ENCODE measurements around the gene FBLN2. TPM values are rescaled to one million over a fixed set of nuclear protein-coding genes. Genes with fewer than 3 reads are reported as not detected.

FBLN2 gene
- total and polyA plus RNA-seq, 10 of the 15 experiments (the other 5 are each of a cell fraction or from before 2014, with no cell fraction given) = 0.03 to 0.41 (median 0.12) TPM; not detected in 2

DNA sequence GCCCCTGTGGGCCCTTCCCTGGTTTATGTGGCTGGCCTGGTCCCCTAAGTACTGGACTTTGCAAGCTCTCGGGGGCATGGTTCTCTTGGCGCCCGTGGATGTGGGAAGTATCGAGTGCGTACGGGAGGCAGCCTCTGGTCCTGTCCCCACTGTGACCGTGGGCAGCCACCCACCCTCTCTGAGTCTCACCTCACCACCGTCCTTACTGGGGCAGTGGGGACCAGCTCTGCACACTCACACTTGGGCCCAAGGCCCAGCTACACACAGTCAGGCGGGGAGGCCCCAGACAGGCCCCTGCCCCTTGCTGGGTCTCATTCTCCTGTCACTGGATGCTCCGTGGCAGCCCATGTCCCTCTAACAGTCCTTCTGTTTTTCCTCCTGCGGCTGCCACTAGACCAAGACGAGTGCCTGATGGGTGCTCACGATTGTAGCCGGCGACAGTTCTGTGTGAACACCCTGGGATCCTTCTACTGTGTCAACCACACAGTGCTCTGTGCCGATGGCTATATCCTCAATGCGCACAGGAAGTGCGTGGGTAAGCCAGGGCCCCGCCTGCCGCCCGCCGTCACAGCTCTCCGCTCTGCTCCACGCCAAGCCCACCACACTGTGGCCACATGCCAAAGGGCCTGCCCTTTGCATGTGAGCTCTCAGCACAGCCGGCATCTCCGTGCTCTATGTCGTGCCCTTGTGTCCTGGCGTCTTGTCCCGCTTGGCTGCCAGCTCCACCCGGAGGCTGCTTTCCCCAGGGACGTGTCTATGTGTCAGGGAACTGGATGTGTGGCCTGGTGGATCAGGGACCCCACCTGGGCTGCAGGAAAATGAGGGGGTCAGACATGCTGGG, 72.7 kb downstream of the FBLN2 start:
- FAIRE-seq (no peak), ATAC-seq (no peak), DNase-seq (ENCODE audit: low read depth, low spot score) (no peak)
- Histone ChIP-seq H3K9me3 (replicated peaks; ENCODE audit: control insufficient read depth, insufficient read depth, low read length) (no peaks in the 10 kb centered on the region), H4K20me1 (ENCODE audit: control insufficient read depth, insufficient read depth) (no peaks in the 10 kb centered on the region), H3K9ac (ENCODE audit: control insufficient read depth, insufficient read depth, low read length) (no peak overlapping the region), H3K79me2 (ENCODE audit: control insufficient read depth, insufficient read depth, low read length) (no peaks in the 10 kb centered on the region), H3K4me3 (no peak overlapping the region), H3K4me2 (ENCODE audit: control insufficient read depth, insufficient read depth) (no peak overlapping the region), H3K27me3 (replicated peaks in 1 of 2; ENCODE audit: control insufficient read depth in 2 of 2, insufficient read depth in 2 of 2, low read length in 1 of 2) (no peaks in the 10 kb centered on the region), H3K27ac (ENCODE audit: control insufficient read depth, insufficient read depth) (no peak overlapping the region), H2AFZ (ENCODE audit: control insufficient read depth, low read depth, low read length) (no peak overlapping the region), H3K36me3 (ENCODE audit: control insufficient read depth in 2 of 2, insufficient read depth in 2 of 2, low read length in 1 of 2) (no peaks in the 10 kb centered on the region), H3K4me1 (ENCODE audit: control insufficient read depth, insufficient read depth, low read length) (no peaks in the 10 kb centered on the region)
- ChIA-PET RAD21 (ENCODE audit: unreplicated experiment) (no interaction called here), SMC1A (ENCODE audit: uncharacterized antibody, unreplicated experiment) (no interaction called here), CTCF (interaction anchor here (1.4 kb wide), 1 partner anchor 36 kb away, joined by 3 read pairs; no protein-coding TSS in a partner anchor), POLR2A (no interaction called here)
- no TSS peak for BruUV-seq (replicated peaks)
- WGBS (ENCODE audit: insufficient coverage, insufficient replicate concordance, low lambda C conversion rate, missing lambda C conversion rate) = 37% methylated on average over 30 of the region's 31 CpGs
- in situ Hi-C loops (cut with MboI) = no loop called here
- TF ChIP-seq MTA3 (IDR thresholded peaks at IDR 0.05; ENCODE audit: borderline replicate concordance, low read length) (no peak), SMARCA5 (IDR thresholded peaks at IDR 0.05) (no peak), MTA2 (IDR thresholded peaks at IDR 0.05; ENCODE audit: low read depth) (no peak), MAX (IDR thresholded peaks at IDR 0.05; ENCODE audit: low read depth, low read length) (no peak), CHD4 (IDR thresholded peaks at IDR 0.05) (no peak), YBX1 (IDR thresholded peaks at IDR 0.05) (no peak), RCOR1 (conservative IDR thresholded peaks at IDR 0.05; ENCODE audit: low read depth, low read length) (no peak), RUNX3 (IDR thresholded peaks at IDR 0.05; ENCODE audit: low read length) (no peak)
- TF ChIP-seq, protein P1, sequence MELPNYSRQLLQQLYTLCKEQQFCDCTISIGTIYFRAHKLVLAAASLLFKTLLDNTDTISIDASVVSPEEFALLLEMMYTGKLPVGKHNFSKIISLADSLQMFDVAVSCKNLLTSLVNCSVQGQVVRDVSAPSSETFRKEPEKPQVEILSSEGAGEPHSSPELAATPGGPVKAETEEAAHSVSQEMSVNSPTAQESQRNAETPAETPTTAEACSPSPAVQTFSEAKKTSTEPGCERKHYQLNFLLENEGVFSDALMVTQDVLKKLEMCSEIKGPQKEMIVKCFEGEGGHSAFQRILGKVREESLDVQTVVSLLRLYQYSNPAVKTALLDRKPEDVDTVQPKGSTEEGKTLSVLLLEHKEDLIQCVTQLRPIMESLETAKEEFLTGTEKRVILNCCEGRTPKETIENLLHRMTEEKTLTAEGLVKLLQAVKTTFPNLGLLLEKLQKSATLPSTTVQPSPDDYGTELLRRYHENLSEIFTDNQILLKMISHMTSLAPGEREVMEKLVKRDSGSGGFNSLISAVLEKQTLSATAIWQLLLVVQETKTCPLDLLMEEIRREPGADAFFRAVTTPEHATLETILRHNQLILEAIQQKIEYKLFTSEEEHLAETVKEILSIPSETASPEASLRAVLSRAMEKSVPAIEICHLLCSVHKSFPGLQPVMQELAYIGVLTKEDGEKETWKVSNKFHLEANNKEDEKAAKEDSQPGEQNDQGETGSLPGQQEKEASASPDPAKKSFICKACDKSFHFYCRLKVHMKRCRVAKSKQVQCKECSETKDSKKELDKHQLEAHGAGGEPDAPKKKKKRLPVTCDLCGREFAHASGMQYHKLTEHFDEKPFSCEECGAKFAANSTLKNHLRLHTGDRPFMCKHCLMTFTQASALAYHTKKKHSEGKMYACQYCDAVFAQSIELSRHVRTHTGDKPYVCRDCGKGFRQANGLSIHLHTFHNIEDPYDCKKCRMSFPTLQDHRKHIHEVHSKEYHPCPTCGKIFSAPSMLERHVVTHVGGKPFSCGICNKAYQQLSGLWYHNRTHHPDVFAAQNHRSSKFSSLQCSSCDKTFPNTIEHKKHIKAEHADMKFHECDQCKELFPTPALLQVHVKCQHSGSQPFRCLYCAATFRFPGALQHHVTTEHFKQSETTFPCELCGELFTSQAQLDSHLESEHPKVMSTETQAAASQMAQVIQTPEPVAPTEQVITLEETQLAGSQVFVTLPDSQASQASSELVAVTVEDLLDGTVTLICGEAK (IDR thresholded peaks at IDR 0.05; ENCODE audit: borderline replicate concordance) = no peak
- intact Hi-C loops (cut with micrococcal nuclease; ENCODE audit: unreplicated experiment) = no loop called here

Data from GM12878 (cell line).